ENCODE data around the gene PDHB.

Gene PDHB

GRCh38 chr3:58394339-58394738 is 39.3 kb downstream of the PDHB start:
- DNase-seq = no peak

GRCh38 chr3:58392181-58392580 is 41.5 kb downstream of the PDHB start:
- DNase-seq = no peak

GRCh38 chr3:58391156-58391865 is 42.3 kb downstream of the PDHB start:
- DNase-seq = no peak

GRCh38 chr3:58388550-58389091 is 45.0 kb downstream of the PDHB start:
- no peak for DNase-seq

- no peak for DNase-seq
Measured at GRCh38 chr3:58387650-58388546, 45.7 kb downstream of the PDHB start.

- no peak for DNase-seq
Measured at GRCh38 chr3:58386626-58387365, 46.8 kb downstream of the PDHB start.

GRCh38 chr3:58384381-58385090 is 49.1 kb downstream of the PDHB start:
- no peak for DNase-seq

GRCh38 chr3:58383904-58384303 is 49.7 kb downstream of the PDHB start:
- no peak for DNase-seq

GRCh38 chr3:58383476-58383875 is 50.2 kb downstream of the PDHB start:
- DNase-seq = no peak

GRCh38 chr3:58379351-58380073 is 54.1 kb downstream of the PDHB start:
- no peak for DNase-seq

- no peak for DNase-seq
Measured at GRCh38 chr3:58377750-58378149, 55.9 kb downstream of the PDHB start.

Data from activated naive CD4-positive, alpha-beta T cell treated with Interleukin-2 at 50 U/mL for 16 hours (primary cell).